Fibroblast of skin of right biceps (primary cell): ENCODE measurements around the gene OR2L2.
"Not testable (repeated sequence)": the region's sequence is repeated elsewhere in the genome, so short reads cannot be mapped to it uniquely, and the experiment has no call there.

Source experiments
- DNase-seq: peaks from one replicate; pipeline ENCODE4 v3.0.0-alpha.2; 2013

The OR2L2 gene, protein sequence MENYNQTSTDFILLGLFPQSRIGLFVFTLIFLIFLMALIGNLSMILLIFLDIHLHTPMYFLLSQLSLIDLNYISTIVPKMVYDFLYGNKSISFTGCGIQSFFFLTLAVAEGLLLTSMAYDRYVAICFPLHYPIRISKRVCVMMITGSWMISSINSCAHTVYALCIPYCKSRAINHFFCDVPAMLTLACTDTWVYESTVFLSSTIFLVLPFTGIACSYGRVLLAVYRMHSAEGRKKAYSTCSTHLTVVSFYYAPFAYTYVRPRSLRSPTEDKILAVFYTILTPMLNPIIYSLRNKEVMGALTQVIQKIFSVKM

DNA sequence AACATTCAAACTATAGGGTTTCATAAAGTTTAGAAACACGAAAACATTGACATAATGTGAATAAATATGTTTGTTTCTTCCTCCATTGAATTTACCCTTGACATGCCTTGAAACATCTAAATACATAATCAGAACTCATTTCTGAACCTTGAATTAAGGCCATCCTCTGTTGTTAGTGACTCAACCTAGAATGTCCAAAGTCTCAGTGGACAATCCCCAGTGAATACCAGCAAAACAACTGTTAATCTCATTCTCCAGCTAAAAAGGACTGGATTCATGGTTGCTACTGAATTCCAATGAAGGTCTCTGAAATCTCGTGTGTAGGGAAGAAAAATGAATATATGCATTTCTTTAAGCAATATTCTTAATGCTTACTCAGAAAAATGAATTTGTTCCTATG, at the start of gene OR2L2:
Gene OR2L2, plus strand, starts transcription at position 301 of the 400 bp plus-strand sequence. CDS start 8,198 bp downstream, outside the sequence.
- no peak for DNase-seq

DNA sequence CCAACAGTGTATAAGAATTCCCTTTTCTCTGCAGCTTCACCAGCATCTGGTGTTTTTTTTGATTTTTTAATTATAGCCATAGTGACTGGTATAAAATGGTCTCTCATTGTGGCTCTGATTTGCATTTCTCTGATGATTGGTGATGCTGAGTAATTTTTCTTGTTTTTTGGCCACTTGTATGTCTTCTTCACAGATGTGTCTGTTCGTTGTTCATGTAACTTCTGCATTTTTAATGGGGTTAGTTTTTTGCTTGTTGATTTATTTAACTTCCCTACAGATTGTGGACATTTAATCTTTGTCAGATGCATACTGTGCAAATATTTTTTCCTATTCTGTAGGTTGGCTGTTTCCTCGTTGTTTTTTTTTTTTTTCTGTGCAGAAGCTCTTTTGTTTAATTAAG, 36.9 kb upstream of the OR2L2 start:
- no peak for DNase-seq

DNA sequence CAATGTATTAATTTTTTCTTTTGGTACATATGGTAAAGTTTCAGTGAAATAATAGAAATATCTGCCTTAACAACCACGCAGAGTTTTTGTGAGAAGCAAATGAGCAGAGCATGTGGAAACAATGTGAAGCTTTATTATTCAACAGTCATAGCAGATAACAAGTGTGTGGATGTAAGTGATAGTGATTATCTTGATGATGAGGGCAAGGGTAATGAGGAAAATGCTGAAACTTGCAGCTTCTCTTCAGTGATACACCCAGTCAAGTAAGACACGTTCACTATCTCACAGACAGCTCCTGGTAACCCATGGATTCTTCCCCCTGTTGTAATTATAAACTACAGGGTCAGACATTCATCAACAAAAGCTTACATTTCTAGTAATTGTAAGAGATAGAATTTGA, 31.1 kb upstream of the OR2L2 start:
- no peak for DNase-seq

DNA sequence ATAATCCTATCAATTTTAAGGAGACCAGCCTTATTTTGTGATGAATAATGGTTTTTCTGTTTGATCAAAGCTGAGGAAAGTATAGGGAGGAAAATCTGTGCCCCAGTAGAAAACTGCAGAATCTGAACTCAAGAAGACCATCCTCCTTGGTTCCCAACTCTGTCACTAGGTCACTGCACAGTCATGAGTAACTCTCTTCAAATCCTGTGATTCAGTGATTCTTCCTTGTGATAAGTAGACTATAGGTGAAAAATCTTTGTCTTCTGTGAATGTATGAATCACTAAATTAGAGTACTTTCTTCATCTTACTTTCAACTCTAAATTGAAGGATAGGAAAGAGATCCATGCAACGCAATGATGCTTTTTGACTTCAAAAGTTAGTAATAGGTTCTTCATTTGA, 29.7 kb upstream of the OR2L2 start:
- DNase-seq = no peak

DNA sequence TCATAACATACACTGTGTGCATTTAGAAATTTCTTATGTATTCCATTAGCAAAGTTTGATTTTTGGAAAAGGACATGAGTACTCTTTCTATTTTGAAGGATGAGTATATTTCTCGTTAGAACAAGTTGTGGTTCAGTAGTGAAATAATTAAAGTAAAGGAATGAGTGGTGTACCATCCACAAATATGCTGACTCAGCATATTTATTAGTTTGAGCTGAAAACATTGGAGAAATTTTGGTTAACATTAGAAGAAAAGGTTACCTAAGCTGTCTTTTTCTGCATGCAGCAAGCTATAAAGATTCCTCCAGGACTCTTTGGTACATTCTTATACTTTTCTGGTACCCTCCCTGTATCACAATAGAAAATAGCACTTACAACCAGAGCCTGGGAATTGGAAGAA, 22.1 kb upstream of the OR2L2 start:
- DNase-seq = no peak

DNA sequence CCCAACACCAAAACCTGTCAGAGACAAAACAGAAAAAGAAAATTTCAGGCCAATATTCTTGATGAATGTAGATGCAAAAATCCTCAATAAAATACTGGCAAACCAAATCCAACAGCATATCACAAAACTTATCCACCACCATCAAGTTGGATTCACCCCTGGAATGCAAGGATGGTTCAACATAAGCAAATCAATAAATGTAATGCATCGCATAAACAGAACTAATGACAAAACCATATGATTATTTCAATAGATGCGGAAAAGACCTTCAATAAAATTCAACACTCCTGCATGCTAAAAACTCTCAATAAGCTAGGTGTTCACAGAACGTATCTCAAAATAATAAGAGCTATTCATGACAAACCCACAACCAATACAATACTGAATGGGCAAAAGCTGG, 20.2 kb upstream of the OR2L2 start:
- DNase-seq = no peak

DNA sequence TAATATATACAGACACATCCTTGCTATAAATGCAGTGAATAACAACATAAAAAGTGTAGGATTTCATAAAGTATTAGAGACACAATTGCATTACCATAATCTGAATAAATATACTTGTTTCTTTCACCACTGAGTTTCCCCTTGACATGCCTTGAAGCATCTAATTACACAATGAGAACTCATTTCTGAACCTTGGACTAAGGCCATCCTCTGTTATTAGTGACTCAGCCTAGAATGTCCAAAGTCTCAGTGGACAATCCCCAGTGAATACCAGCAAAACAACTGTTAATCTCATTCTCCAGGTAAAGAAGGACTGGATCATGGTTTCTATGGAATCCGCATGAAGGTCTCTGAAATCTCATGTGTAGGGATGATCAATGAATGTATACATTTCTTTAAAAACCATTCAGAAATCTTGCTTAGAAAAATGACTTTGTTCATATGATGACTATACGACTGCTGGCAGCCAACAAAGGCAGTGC, 16.6 kb upstream of the OR2L2 start, which contains the start of gene OR2L5:
Gene OR2L5, plus strand, starts transcription at position 432 of the 482 bp plus-strand sequence. CDS start 8,288 bp downstream, outside the sequence.
- DNase-seq = no peak

DNA sequence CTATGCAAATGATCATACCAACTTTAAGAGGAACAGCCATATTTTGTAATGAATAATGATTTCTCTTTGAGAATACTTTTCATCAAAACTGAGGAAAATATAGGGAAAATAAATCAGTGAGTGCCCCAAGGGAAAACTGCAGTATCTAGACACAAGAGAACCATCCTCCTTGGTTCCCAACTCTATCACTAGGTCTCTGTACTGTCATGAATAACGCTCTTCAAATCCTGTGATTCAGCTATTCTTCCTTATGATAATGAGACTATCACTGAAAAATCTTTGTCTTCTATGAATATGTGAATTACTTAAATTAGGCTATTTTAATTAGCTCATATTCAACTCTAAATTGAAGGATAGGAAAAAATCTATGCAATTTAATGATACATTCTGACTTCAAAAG, 14.1 kb upstream of the OR2L2 start:
- DNase-seq = no peak

DNA sequence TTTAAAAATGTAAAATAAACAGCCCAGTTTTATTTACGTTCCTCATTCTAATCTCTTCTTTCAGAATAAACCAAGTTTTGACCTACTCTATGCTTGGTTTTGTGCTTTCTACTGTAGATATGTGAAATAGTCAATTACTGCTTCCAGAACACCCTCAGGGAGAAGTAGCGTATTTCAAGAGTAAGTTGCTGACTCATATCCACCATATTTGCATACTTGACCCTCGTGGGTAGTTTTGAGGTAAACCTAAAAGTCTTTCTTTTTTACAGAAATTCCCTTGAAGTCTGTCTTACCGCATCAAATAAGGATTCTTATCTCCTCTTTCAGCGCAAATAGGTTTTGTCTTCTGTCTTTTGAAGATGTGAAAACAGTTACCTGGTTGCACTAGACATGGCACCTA, 15.3 kb downstream of the OR2L2 start:
- no peak for DNase-seq

DNA sequence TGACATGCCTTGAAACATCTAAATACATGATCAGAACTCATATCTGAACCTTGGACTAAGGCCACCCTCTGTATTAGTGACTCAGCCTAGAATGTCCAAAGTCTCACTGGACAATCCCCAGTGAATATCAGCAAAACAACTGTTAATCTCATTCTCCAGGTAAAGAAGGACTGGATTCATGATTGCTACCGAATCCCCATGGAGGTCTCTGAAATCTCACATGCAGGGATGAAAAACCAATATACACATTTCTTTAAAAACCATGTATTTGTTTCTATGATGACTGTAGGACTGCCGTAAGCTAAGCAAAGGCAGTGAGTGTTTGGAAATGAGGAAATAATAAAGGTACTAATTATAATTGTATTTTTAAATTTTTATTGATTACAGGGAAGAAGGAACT, 16.7 kb downstream of the OR2L2 start, which contains the start of gene OR2L3:
Gene OR2L3, plus strand, starts transcription at position 301 of the 400 bp plus-strand sequence. CDS start 13,846 bp downstream, outside the sequence.
- no peak for DNase-seq

DNA sequence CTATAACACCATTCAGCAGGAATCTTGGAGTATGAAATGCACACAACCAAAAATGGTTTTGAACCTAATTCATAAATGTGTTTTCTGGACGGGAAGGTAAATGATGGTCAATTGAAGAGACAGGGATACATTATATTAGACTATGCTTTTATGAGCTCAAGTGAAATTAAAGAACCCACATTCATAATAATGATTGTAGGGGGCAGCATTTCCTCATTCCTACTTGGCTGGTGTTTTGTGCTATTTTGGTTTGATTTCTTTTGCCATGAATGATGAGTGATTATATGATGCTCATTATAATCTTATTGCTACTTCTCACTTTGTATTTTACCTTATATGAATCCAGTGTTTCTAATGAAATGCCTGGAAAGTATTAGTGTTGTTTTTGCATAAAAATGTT, 17.1 kb downstream of the OR2L2 start:
- DNase-seq = no peak

DNA sequence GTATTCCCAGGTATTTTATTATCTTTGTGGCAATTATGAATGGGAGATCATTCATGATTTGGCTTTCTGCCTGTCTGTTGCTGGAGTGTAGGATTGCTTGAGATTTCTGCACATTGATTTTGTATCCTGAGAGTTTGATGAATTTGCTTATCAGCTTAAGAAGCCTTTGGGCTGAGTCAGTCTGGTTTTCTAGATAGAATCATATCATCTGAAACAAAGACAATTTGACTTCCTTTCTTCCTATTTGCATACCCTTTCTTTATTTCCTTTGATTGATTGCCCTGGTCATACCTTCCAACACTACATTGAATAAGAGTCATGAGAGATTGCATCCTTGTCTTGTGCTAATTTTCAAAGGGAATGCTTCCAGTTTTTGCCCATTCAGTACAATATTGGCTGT, 24.8 kb downstream of the OR2L2 start:
- DNase-seq = no peak

DNA sequence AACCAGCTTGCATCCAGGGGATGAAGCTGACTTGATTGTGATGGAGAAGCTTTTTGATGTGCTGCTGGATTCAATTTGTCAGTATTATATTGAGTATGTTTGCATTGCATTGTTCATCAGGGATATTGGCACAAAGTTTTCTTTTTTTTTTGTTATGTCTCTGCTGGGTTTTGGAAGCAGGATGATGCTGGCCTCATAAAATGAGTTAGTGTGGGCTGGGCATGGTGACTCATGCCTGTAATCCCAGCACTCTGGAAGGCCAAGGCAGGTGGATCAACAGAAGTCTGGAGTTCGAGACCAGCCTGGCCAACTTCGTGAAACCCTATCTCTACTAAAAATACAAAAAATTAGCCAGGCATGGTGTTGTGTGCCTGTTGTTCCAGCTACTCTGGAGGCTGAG, 25.4 kb downstream of the OR2L2 start:
- DNase-seq = no peak

DNA sequence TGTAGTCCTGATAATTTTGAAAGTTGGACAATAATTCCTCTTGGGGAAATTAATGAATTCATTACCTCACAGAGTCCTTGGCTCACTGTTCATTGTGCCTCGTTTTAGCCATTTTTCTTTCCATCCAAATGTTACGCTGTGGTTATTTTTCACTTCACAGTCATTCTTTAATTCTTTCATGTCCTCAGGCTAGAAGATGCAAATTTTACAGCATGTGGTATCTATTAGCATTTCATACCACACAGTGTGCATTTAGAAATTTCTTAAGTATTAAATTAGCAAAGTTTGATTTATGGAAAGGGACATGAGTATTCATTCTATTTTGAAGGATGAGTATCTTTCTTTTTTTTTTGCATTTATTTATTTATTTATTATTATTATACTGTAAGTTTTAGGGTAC, 35.2 kb downstream of the OR2L2 start:
- DNase-seq = no peak

DNA sequence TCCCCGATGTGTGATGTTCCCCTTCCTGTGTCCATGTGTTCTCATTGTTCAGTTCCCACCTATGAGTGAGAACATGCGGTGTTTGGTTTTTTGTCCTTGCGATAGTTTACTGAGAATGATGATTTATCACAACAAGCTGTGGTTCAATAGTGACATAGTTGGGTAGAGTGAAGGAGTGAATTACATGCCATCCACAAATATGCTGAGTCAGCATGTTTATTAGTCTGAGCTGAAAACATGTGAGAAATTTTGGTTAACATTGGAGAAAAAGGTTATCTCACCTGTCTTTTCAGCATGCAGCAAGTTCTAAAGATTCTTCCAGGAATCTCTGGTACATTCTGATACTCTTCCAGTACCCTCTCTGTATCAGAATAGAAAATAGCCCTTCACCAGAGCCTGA, 35.7 kb downstream of the OR2L2 start:
- no peak for DNase-seq

DNA sequence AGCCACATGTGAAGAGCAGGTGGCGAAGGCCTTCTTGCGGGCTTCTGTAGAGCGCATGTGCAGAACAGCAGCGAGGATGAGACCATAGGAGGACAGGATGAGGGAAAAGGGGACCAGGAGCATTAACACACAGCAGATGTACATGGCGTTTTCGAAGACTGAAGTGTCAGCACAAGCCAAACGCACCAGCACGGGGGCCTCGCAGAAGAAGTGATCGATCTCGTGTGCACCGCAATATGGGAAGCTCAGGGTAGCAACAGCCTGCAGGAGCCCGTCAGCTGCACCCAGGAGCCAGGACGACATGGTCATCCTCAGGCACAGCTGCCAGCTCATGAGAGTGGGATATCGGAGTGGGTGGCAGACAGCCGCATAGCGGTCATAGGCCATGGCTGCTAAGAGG, 54.0 kb downstream of the OR2L2 start:
- DNase-seq = not testable (repeated sequence)
